HEK293T (cell line): ENCODE results near the gene TMEM38A.

Experiments used
- L3MBTL2 ChIP-seq: fragments of 450-650 bp; conservative IDR thresholded peaks from 2 replicates; pipeline ENCODE4 v1.6.1; 2016; ENCODE audit warnings: mild to moderate bottlenecking
- PKNOX1 ChIP-seq: fragments of 450-650 bp; IDR thresholded peaks from 2 replicates; pipeline ENCODE4 v1.6.1; 2016
- TARDBP ChIP-seq: fragments of 450-650 bp; IDR thresholded peaks from 2 replicates; pipeline ENCODE4 v1.6.1; 2016

DNA sequence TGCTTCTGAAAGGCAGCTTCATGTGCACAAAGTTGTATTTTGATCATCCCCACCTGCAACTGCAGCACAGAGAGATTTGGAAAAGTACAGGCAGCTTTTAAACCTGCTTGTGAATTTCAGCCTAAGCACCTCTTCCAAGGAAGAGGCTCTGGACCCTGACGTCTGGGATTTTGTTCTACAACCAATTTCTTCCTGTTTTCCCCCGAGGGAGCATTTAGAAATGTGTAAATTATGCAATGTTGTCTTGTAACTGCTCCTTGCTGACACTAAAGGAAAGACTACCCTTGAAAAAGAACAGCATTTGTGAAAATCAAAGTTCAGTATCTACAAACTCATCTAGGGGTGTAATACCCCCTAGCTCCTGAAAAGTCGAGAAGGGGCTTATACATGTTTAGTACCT lies 48.3 kb upstream of the TMEM38A start:
- TF ChIP-seq TARDBP (no peak), PKNOX1 (no peak), L3MBTL2 (no peak)
